ENCODE data around the gene KRT79.

The KRT79 gene

GRCh38 chr12:52870361-52871290 is 36.5 kb upstream of the KRT79 start:
- H3K4me3 ChIP-seq (ENCODE audit: control insufficient read depth, low read depth, low read length), result no peak overlapping the region
- peak; percentile 77 for TF ChIP-seq CTCF (conservative IDR thresholded peaks at IDR 0.05; ENCODE audit: control insufficient read depth, insufficient read depth, low read depth, low read length)
- peak; percentile 35 for DNase-seq (ENCODE audit: low read depth)

GRCh38 chr12:52867642-52868041 is 33.5 kb upstream of the KRT79 start:
- no peak for DNase-seq (ENCODE audit: low read depth)
- no peak overlapping the region for H3K4me3 ChIP-seq (ENCODE audit: control insufficient read depth, low read depth, low read length)
- no peak for TF ChIP-seq CTCF (conservative IDR thresholded peaks at IDR 0.05; ENCODE audit: control insufficient read depth, insufficient read depth, low read depth, low read length)

- no peak for DNase-seq (ENCODE audit: low read depth)
- TF ChIP-seq CTCF (conservative IDR thresholded peaks at IDR 0.05; ENCODE audit: control insufficient read depth, insufficient read depth, low read depth, low read length), result no peak
- H3K4me3 ChIP-seq (ENCODE audit: control insufficient read depth, low read depth, low read length), result no peak overlapping the region
These were observed 33.0 kb upstream of the KRT79 start for GRCh38 chr12:52867152-52867551.

GRCh38 chr12:52865090-52865944 is 31.2 kb upstream of the KRT79 start:
- peak; percentile 69 for DNase-seq (ENCODE audit: low read depth)
- no peak overlapping the region for H3K4me3 ChIP-seq (ENCODE audit: control insufficient read depth, low read depth, low read length)
- peak; percentile 94 for TF ChIP-seq CTCF (conservative IDR thresholded peaks at IDR 0.05; ENCODE audit: control insufficient read depth, insufficient read depth, low read depth, low read length)

- no peak for DNase-seq (ENCODE audit: low read depth)
- no peak overlapping the region for H3K4me3 ChIP-seq (ENCODE audit: control insufficient read depth, low read depth, low read length)
- TF ChIP-seq CTCF (conservative IDR thresholded peaks at IDR 0.05; ENCODE audit: control insufficient read depth, insufficient read depth, low read depth, low read length), result no peak
These were observed 27.9 kb upstream of the KRT79 start for GRCh38 chr12:52862023-52862422.

- no peak for DNase-seq (ENCODE audit: low read depth)
- TF ChIP-seq CTCF (conservative IDR thresholded peaks at IDR 0.05; ENCODE audit: control insufficient read depth, insufficient read depth, low read depth, low read length), result no peak
- H3K4me3 ChIP-seq (ENCODE audit: control insufficient read depth, low read depth, low read length), result no peak overlapping the region
These were observed 27.4 kb upstream of the KRT79 start for GRCh38 chr12:52861511-52861910.
